Cardiac muscle cell (in vitro differentiated cells and primary cell): Measurements from ENCODE around the gene SCFD1. TPM values are rescaled to one million over a fixed set of nuclear protein-coding genes. Genes with fewer than 3 reads are reported as not detected.
"Not testable (repeated sequence)": the region's sequence is repeated elsewhere in the genome, so short reads cannot be mapped to it uniquely, and the experiment has no call there.

Experiments used
- DNase-seq, 2 donors: peaks; one replicate each; pipeline versions ENCODE4 v3.0.0 to v3.0.0-alpha.2; 2010 to 2017; ENCODE audit warnings: low read depth in 1 of 2, low spot score in 1 of 2
- H3K27ac ChIP-seq: fragments of 200-600 bp; sonication (generic); 2 replicates; pipeline ENCODE4 v1.5.1; 2016
- H3K27me3 ChIP-seq: fragments of 200-600 bp; sonication (generic); 2 replicates; pipeline ENCODE4 v1.6.0; 2016; ENCODE audit warnings: control low read depth
- H3K36me3 ChIP-seq: fragments of 200-600 bp; sonication (generic); 2 replicates; pipeline ENCODE4 v1.5.1; 2016; ENCODE audit warnings: control low read depth
- H3K4me1 ChIP-seq: fragments of 200-600 bp; sonication (generic); 2 replicates; pipeline ENCODE4 v1.8.1; 2017; ENCODE audit warnings: low read depth, mild to moderate bottlenecking, mixed run types
- H3K4me3 ChIP-seq: fragments of 200-600 bp; sonication (generic); 2 replicates; pipeline ENCODE4 v1.5.1; 2016; ENCODE audit warnings: mild to moderate bottlenecking
- H3K9me3 ChIP-seq: fragments of 200-600 bp; sonication (generic); 2 replicates; pipeline ENCODE4 v1.5.1; 2017; ENCODE audit warnings: low read depth, mild to moderate bottlenecking, control low read depth
- polyA plus RNA-seq: library from polyadenylated mRNA; unstranded; fragments of >200 nt; fragmentation: Nextera tagmentation; extraction: Ambion mirVana; gene quantifications from 2 replicates; pipeline ENCODE4 v1.2.1, GENCODE V29; 2016
- total RNA-seq: library from RNA; depleted of rRNA; stranded (reverse); fragments of >200 nt; gene quantifications from 2 replicates; pipeline ENCODE4 v1.2.3, GENCODE V29; 2016
- TF ChIP-seq, protein P1 (sequence below): IDR thresholded peaks from 2 replicates; pipeline ENCODE4 v1.5.1; 2012; ENCODE audit warnings: low read depth, mild to moderate bottlenecking, low read length

Gene SCFD1
- total and polyA plus RNA-seq, 2 experiments from 2014 or later: 51.7 to 76.3 TPM

DNA sequence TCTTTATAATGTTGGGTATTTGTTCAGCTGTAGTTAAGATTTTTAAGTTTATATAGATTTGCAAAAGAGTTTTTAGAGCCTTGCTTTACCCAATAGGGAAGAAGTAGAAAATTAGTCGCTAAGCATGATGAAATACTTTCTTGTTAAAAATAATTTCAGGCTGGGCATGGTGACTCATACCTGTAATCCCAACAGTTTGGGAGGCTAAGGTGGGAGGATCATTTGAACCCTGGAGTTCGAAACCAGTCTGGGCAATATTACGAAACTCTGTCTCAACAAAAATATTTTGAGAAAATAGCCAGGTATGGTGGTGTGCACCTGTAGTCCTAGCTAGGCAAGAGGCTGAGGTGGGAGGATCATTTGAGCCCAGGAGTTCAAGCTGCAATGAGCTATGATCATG lies 18.7 kb upstream of the SCFD1 start:
- Histone ChIP-seq H3K36me3 (peaks cover 33% of the 10 kb centered on the region), H3K27me3 (no peaks in the 10 kb centered on the region), H3K4me3 (no peak overlapping the region), H3K27ac (no peak overlapping the region), H3K4me1 (no peaks in the 10 kb centered on the region), H3K9me3 (no peaks in the 10 kb centered on the region)
- no peak for DNase-seq
- TF ChIP-seq, protein P1, sequence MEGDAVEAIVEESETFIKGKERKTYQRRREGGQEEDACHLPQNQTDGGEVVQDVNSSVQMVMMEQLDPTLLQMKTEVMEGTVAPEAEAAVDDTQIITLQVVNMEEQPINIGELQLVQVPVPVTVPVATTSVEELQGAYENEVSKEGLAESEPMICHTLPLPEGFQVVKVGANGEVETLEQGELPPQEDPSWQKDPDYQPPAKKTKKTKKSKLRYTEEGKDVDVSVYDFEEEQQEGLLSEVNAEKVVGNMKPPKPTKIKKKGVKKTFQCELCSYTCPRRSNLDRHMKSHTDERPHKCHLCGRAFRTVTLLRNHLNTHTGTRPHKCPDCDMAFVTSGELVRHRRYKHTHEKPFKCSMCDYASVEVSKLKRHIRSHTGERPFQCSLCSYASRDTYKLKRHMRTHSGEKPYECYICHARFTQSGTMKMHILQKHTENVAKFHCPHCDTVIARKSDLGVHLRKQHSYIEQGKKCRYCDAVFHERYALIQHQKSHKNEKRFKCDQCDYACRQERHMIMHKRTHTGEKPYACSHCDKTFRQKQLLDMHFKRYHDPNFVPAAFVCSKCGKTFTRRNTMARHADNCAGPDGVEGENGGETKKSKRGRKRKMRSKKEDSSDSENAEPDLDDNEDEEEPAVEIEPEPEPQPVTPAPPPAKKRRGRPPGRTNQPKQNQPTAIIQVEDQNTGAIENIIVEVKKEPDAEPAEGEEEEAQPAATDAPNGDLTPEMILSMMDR: no peak

DNA sequence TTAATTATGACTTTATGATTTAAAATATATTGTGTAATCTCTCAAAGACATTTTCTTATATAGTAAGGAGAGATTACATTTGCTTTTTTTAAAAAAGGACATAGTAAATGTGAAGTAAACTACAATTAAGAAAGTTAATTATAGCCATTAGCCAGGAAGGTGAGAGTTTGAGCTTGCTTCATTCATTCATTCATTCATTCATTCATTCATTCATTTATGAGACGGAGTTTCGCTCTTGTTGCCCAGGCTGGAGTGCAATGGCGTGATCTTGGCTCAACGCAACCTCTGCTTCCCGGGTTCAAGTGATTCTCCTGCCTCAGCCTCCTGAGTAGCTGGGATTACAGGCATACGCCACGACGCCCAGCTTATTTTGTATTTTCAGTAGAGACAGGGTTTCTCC lies 17.4 kb upstream of the SCFD1 start:
- not testable (repeated sequence) for DNase-seq, H3K4me1 ChIP-seq, H3K27me3 ChIP-seq, H3K27ac ChIP-seq, H3K9me3 ChIP-seq, H3K4me3 ChIP-seq
- H3K36me3 ChIP-seq: peaks cover 23% of the 10 kb centered on the region

DNA sequence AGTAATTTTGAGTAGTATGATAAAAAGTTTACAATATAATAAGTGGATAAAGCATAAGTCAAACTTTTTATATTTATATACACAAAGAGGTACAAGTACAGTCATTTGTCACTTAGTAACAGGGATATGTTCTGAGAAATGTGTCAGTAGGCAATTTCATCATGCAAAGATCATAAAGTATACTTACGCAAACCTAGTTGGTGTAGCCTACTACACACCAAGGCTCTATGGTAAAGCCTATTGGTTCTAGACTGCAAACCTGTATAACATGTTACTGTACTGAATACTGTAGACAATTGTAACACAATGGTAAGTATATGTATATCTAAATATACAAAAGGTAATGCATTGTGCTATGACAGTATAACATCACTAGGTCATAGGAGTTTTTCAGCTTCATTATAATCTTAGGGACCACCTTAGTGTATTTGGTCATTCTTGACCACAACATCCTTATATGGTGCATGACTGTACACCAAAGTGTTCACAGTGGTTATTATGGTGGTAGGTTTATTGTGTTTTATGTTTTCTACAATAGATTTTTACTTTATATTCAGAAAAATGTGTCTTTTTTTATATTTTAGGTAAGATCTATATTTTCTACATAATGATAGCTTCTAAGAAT lies 14.9 kb upstream of the SCFD1 start:
- peaks cover 23% of the 10 kb centered on the region for H3K36me3 ChIP-seq
- no peaks in the 10 kb centered on the region for H3K9me3 ChIP-seq
- no peak overlapping the region for H3K4me3 ChIP-seq
- H3K27me3 ChIP-seq: no peaks in the 10 kb centered on the region
- TF ChIP-seq, protein P1: no peak
- H3K4me1 ChIP-seq: no peaks in the 10 kb centered on the region
- peak in 1 of 2 donors; percentile 7 for DNase-seq
- no peak overlapping the region for H3K27ac ChIP-seq

DNA sequence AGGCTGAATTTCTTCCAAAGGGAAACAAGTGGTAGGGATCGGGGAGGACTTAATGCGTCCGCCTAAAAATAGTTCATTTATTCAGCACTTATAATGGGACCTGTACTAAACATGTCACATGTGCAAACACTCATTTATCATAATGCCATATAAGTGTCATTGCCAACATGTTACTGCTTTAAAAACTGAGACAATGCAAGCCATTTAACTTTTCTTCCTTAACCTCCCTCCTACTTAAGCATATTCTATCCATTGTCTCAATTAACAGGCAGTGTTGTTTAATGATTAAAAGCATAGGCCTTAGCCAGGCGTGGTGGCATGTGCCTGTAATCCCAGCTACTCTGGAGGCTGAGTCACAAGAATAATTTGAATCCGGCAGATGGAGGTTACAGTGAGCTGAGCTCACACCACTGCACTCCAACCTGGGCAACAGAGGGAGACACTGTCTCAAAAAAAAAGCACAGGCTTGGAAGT lies 13.5 kb upstream of the SCFD1 start:
- no peaks in the 10 kb centered on the region for H3K27me3 ChIP-seq
- no peaks in the 10 kb centered on the region for H3K9me3 ChIP-seq
- DNase-seq: peak in 1 of 2 donors; percentile 15
- no peak overlapping the region for H3K4me3 ChIP-seq
- no peak overlapping the region for H3K27ac ChIP-seq
- H3K4me1 ChIP-seq: no peaks in the 10 kb centered on the region
- H3K36me3 ChIP-seq: peaks cover 28% of the 10 kb centered on the region
- TF ChIP-seq, protein P1: no peak

DNA sequence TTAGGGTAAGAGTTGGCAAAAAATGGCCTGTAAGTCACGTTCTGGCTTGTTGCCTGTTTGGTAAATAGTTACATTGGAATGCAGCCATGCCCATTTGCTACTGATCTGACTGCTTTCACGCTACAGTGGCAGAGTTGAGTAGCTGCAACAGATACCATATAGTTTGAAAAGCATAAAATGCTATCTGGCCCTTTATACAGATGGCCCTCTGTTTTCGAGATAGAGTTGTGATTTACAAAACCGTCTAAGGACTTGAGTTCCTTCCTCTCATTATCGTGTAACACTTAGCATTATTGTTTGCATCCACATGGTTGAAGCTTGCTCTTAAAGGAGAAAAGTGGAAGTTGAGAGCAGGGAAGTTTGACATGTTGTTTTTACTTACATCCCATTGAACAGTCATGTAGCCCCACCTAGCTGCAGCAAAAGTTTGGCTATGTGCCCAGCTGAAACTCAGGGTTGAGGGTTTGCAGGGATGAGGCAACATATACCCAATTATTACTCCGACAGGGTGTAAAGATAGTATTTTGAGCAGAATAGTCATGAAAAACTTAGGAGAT lies 11.3 kb upstream of the SCFD1 start:
- TF ChIP-seq, protein P1: peak; percentile 34
- peak; percentile 13 to 87 for DNase-seq
- no peaks in the 10 kb centered on the region for H3K27me3 ChIP-seq
- no peaks in the 10 kb centered on the region for H3K4me1 ChIP-seq
- peaks cover 35% of the 10 kb centered on the region for H3K36me3 ChIP-seq
- H3K9me3 ChIP-seq: no peaks in the 10 kb centered on the region
- H3K4me3 ChIP-seq: no peak overlapping the region
- peak overlapping the region; percentile 42 for H3K27ac ChIP-seq

DNA sequence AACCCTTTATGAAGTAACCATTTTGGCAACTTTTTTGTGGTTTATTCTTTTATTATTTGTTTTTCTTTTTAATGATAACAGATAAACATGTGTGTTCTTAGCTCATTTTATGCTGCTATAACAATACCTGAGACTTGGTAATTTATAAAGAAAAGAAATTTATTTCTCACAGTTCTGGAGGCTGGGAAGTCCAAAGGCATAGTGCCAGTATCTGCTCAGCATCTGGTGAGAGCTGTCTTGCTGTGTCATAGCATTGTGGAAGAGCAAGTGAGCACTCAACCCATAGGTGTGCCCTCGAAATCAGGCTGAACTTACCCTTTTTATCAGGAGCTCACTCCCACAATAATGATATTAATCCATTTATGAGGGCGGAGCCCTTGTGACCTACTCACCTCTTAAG lies 8.0 kb upstream of the SCFD1 start:
- Histone ChIP-seq H3K36me3 (peaks cover 41% of the 10 kb centered on the region), H3K27me3 (no peaks in the 10 kb centered on the region)

More for the DNA sequence above, 8.0 kb upstream of the SCFD1 start:
- Histone ChIP-seq H3K9me3 (no peaks in the 10 kb centered on the region), H3K27ac (no peak overlapping the region), H3K4me3 (no peak overlapping the region), H3K4me1 (no peaks in the 10 kb centered on the region)
- DNase-seq: no peak
- TF ChIP-seq, protein P1: no peak
